ENCODE measurements around the gene REP15.

GRCh38 chr12:27733791-27734190, 37.5 kb downstream of the REP15 start:
- TF ChIP-seq, protein P1, sequence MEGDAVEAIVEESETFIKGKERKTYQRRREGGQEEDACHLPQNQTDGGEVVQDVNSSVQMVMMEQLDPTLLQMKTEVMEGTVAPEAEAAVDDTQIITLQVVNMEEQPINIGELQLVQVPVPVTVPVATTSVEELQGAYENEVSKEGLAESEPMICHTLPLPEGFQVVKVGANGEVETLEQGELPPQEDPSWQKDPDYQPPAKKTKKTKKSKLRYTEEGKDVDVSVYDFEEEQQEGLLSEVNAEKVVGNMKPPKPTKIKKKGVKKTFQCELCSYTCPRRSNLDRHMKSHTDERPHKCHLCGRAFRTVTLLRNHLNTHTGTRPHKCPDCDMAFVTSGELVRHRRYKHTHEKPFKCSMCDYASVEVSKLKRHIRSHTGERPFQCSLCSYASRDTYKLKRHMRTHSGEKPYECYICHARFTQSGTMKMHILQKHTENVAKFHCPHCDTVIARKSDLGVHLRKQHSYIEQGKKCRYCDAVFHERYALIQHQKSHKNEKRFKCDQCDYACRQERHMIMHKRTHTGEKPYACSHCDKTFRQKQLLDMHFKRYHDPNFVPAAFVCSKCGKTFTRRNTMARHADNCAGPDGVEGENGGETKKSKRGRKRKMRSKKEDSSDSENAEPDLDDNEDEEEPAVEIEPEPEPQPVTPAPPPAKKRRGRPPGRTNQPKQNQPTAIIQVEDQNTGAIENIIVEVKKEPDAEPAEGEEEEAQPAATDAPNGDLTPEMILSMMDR (IDR thresholded peaks at IDR 0.05), result no peak
- no peak for TF ChIP-seq POLR2A (IDR thresholded peaks at IDR 0.05)
